ENCODE data around the gene DEFB123. TPM values are rescaled to one million over a fixed set of nuclear protein-coding genes. Genes with fewer than 3 reads are reported as not detected.

DEFB123 gene
- total RNA-seq, 3 donors from 2014 or later: not detected

- TF ChIP-seq POLR2A (IDR thresholded peaks at IDR 0.05) (no peak), CTCF (IDR thresholded peaks at IDR 0.05) (no peak), POLR2AphosphoS5 (IDR thresholded peaks at IDR 0.05) (no peak)
- Histone ChIP-seq H3K27ac (peak overlapping the region in 1 of 2 donors; percentile 19), H3K9me3 (no peaks in the 10 kb centered on the region), H3K4me3 (no peak overlapping the region), H3K4me1 (no peaks in the 10 kb centered on the region), H3K27me3 (peaks cover 0 to 16% of the 10 kb centered on the region in 2 donors), H3K36me3 (no peaks in the 10 kb centered on the region)
- DNase-seq (ENCODE audit: low spot score in 2 of 2): no peak
- intact Hi-C loops (cut with DNase I; ENCODE audit: low total_unique reads): no loop called here
Measured at GRCh38 chr20:31472395-31473330, 32.2 kb downstream of the DEFB123 start.

- H3K4me1 ChIP-seq: no peaks in the 10 kb centered on the region
- TF ChIP-seq POLR2A (IDR thresholded peaks at IDR 0.05) (no peak), POLR2AphosphoS5 (IDR thresholded peaks at IDR 0.05) (no peak), CTCF (IDR thresholded peaks at IDR 0.05) (no peak)
- H3K27me3 ChIP-seq: peaks cover 0 to 16% of the 10 kb centered on the region in 2 donors
- no peaks in the 10 kb centered on the region for H3K9me3 ChIP-seq
- intact Hi-C loops (cut with DNase I; ENCODE audit: low total_unique reads): no loop called here
- no peak for DNase-seq (ENCODE audit: low spot score in 2 of 2)
- H3K36me3 ChIP-seq: no peaks in the 10 kb centered on the region
- peak overlapping the region in 1 of 2 donors; percentile 19 for H3K27ac ChIP-seq
- H3K4me3 ChIP-seq: no peak overlapping the region
Measured at GRCh38 chr20:31473331-31474096, 33.1 kb downstream of the DEFB123 start.

- no peak for DNase-seq (ENCODE audit: low spot score in 2 of 2)
- intact Hi-C loops (cut with DNase I; ENCODE audit: low total_unique reads): no loop called here
- Histone ChIP-seq H3K27ac (no peak overlapping the region), H3K4me1 (no peaks in the 10 kb centered on the region), H3K27me3 (peaks cover 0 to 16% of the 10 kb centered on the region in 2 donors), H3K4me3 (no peak overlapping the region), H3K36me3 (no peaks in the 10 kb centered on the region), H3K9me3 (no peaks in the 10 kb centered on the region)
- no peak for TF ChIP-seq POLR2A (IDR thresholded peaks at IDR 0.05)
- no peak for TF ChIP-seq CTCF (IDR thresholded peaks at IDR 0.05)
- TF ChIP-seq POLR2AphosphoS5 (IDR thresholded peaks at IDR 0.05): no peak
Measured at GRCh38 chr20:31474097-31474436, 33.6 kb downstream of the DEFB123 start.

- DNase-seq (ENCODE audit: low spot score in 2 of 2): no peak
- TF ChIP-seq POLR2A (IDR thresholded peaks at IDR 0.05) (no peak), POLR2AphosphoS5 (IDR thresholded peaks at IDR 0.05) (no peak), CTCF (IDR thresholded peaks at IDR 0.05) (no peak)
Measured at GRCh38 chr20:31474758-31475427, 34.5 kb downstream of the DEFB123 start, which contains the start of the genes DEFB124 and REM1. Gene DEFB124 (minus strand): TSS chr20:31475127. CDS start chr20:31473013, 2,114 bp downstream. Gene REM1 (plus strand): TSS chr20:31475288. CDS start chr20:31476446, 1,158 bp downstream.

More at GRCh38 chr20:31474758-31475427, 34.5 kb downstream of the DEFB123 start, which contains the start of the genes DEFB124 and REM1:
- intact Hi-C loops (cut with DNase I; ENCODE audit: low total_unique reads): no loop called here
- H3K36me3 ChIP-seq: no peaks in the 10 kb centered on the region
- no peaks in the 10 kb centered on the region for H3K9me3 ChIP-seq
- no peaks in the 10 kb centered on the region for H3K4me1 ChIP-seq
- peaks cover 0 to 16% of the 10 kb centered on the region in 2 donors for H3K27me3 ChIP-seq
- H3K27ac ChIP-seq: peak within 1 kb of the TSS; percentile 48 to 77
- peak within 1 kb of the TSS; percentile 51 to 72 (median 52) for H3K4me3 ChIP-seq
